HL-60 (cell line): ENCODE measurements around the gene FIGN.

ENCODE experiments used
- CTCF ChIP-seq: IDR thresholded peaks from one replicate; pipeline ENCODE4 v1.5.1; 2011; ENCODE audit warnings: low read length, control low read depth, inconsistent platforms; ENCODE audit not compliant: insufficient read depth
- POLR2AphosphoS5 ChIP-seq: IDR thresholded peaks from 2 replicates; pipeline ENCODE4 v1.6.1; 2012; ENCODE audit warnings: low read depth

GRCh38 chr2:163734881-163735684 is 725 bp downstream of the FIGN start:
- no peak for TF ChIP-seq CTCF
- no peak for TF ChIP-seq POLR2AphosphoS5
